ENCODE data around the gene ADARB2.

The ADARB2 gene

DNA sequence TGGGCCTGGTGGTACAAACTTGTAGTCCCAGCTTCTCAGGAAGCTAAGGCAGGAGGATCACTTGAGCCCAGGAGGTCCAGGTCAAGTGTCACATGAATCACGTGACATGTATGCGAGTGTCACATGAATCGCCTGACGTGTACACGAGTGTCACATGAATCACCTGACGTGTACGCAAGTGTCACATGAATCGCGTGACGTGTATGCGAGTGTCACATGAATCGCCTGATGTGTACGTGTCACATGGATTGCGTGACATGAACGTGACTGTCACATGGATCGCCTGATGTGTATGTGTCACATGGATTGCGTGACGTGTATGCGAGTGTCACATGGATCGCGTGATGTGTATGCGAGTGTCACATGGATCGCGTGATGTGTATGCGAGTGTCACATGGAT lies 9.5 kb upstream of the ADARB2 start:
- no peak for TF ChIP-seq CTCF (IDR thresholded peaks at IDR 0.05; ENCODE audit: control extremely low read depth, extremely low read depth, low read depth, missing control alignments)
- ChIA-PET CTCF (no interaction called here), POLR2A (no interaction called here)

DNA sequence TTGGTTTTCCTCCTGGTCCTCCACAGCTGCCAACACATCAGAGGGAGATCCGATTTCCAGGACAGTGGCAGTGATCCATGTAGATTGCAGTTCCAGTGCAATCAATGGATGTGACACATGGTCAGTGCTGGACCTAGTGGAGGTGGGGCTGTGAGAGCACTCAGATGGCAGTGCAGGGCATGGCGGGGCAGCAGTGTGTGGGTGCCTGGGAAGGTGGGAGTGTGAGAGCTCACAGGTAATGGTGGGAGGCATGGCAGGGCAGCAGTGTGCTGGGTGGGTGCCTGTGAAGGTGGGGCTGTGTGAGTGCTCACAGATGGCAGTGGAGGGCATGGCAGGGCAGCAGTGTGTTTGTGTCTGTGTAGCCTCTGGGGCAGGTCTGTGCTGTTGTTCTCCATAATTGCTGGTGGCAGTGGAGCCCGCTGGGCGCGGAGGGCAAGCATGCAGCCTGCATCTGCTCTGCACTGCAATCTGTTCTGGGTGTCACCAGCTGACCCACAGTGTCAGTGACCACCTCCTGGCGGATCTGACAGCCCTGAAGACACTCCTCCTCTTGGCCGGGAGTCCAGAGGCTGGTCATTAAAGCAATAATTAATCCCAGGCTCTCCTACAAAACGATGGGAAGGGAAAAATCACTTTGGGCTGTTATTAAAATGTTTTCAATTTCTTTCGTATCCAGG lies 8.6 kb upstream of the ADARB2 start:
- CTCF ChIA-PET: no interaction called here
- POLR2A ChIA-PET: no interaction called here

More for the DNA sequence above, 9.5 kb upstream of the ADARB2 start:
- no peak for DNase-seq (ENCODE audit: extremely low spot score)

GRCh38 chr10:1744524-1744923 lies 7.2 kb upstream of the ADARB2 start:
- DNase-seq (ENCODE audit: extremely low spot score): no peak
- TF ChIP-seq CTCF (IDR thresholded peaks at IDR 0.05; ENCODE audit: control extremely low read depth, extremely low read depth, low read depth, missing control alignments): no peak
- CTCF ChIA-PET: interaction anchor here (1.4 kb wide), 2 partner anchors 10 to 28 kb away, joined by 3 read pairs; no protein-coding TSS in a partner anchor
- POLR2A ChIA-PET: no interaction called here

More for the DNA sequence above, 8.6 kb upstream of the ADARB2 start:
- TF ChIP-seq CTCF (IDR thresholded peaks at IDR 0.05; ENCODE audit: control extremely low read depth, extremely low read depth, low read depth, missing control alignments): no peak
- DNase-seq (ENCODE audit: extremely low spot score): no peak

GRCh38 chr10:1743141-1743540 lies 5.8 kb upstream of the ADARB2 start:
- no peak for DNase-seq (ENCODE audit: extremely low spot score)
- CTCF ChIA-PET: no interaction called here
- POLR2A ChIA-PET: no interaction called here
- no peak for TF ChIP-seq CTCF (IDR thresholded peaks at IDR 0.05; ENCODE audit: control extremely low read depth, extremely low read depth, low read depth, missing control alignments)

DNA sequence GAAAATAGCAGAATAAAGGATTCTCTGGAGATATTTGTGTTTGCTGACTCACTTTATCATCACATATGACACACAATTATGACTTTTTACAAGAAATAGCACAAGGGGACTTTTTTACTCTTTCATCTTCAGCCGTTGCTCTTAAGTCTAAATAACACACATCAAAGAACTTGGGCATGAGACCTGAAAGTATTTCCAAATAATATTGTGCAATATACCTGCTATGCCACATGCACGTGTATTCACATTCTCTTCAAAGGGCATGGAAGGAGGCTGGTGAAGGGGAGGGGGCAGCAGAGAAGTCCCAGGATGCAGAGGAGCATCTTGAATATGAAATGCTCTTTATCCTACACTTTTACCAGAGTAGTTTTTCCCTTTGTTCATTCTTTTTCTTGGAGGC lies 4.1 kb upstream of the ADARB2 start:
- DNase-seq (ENCODE audit: extremely low spot score): no peak

GRCh38 chr10:1739751-1740150 lies 2.4 kb upstream of the ADARB2 start:
- no peak for DNase-seq (ENCODE audit: extremely low spot score)
- POLR2A ChIA-PET: no interaction called here
- TF ChIP-seq CTCF (IDR thresholded peaks at IDR 0.05; ENCODE audit: control extremely low read depth, extremely low read depth, low read depth, missing control alignments): no peak
- CTCF ChIA-PET: interaction anchor here (1.4 to 2.0 kb wide), 2 partner anchors 12 to 15 kb away, joined by 5 to 9 read pairs; no protein-coding TSS in a partner anchor

More for the DNA sequence above, 4.1 kb upstream of the ADARB2 start:
- TF ChIP-seq CTCF (IDR thresholded peaks at IDR 0.05; ENCODE audit: control extremely low read depth, extremely low read depth, low read depth, missing control alignments): no peak
- ChIA-PET POLR2A (no interaction called here), CTCF (no interaction called here)

Measured in GM10248 (cell line).